ENCODE results near the gene ACVR1B. TPM values are rescaled to one million over a fixed set of nuclear protein-coding genes. Genes with fewer than 3 reads are reported as not detected.
A peak's percentile ranks its signal among the peaks of the same experiment; 100 is the strongest.

Gene ACVR1B
- total RNA-seq, 1 donor from 2014 or later, result 23.6 TPM

- no peak for DNase-seq (ENCODE audit: extremely low spot score in 2 of 2)
Measured at GRCh38 chr12:51926064-51926632, 25.4 kb upstream of the ACVR1B start.

GRCh38 chr12:51926718-51927117, 24.8 kb upstream of the ACVR1B start:
- Histone ChIP-seq H3K36me3 (no peaks in the 10 kb centered on the region), H3K4me1 (peaks cover 25% of the 10 kb centered on the region), H3K4me3 (no peak overlapping the region), H3K9me3 (no peaks in the 10 kb centered on the region), H3K27ac (no peak overlapping the region), H3K27me3 (no peaks in the 10 kb centered on the region)
- peak in 2 of 3 experiments; percentile 38 to 53 for TF ChIP-seq CTCF (IDR thresholded peaks at IDR 0.05)
- peak in 1 of 2 donors; percentile 12 for TF ChIP-seq POLR2AphosphoS5 (IDR thresholded peaks at IDR 0.05; ENCODE audit: insufficient read depth in 1 of 2, low read depth in 1 of 2)
- TF ChIP-seq POLR2A (IDR thresholded peaks at IDR 0.05), result no peak
- DNase-seq (ENCODE audit: extremely low spot score in 2 of 2), result no peak
- intact Hi-C loops (cut with DNase I), result no loop called here

More at GRCh38 chr12:51926064-51926632, 25.4 kb upstream of the ACVR1B start:
- Histone ChIP-seq H3K4me3 (no peak overlapping the region), H3K4me1 (peaks cover 25% of the 10 kb centered on the region), H3K36me3 (no peaks in the 10 kb centered on the region), H3K9me3 (no peaks in the 10 kb centered on the region), H3K27ac (no peak overlapping the region), H3K27me3 (no peaks in the 10 kb centered on the region)
- intact Hi-C loops (cut with DNase I), result no loop called here
- TF ChIP-seq POLR2A (IDR thresholded peaks at IDR 0.05) (no peak), CTCF (IDR thresholded peaks at IDR 0.05) (no peak), POLR2AphosphoS5 (IDR thresholded peaks at IDR 0.05; ENCODE audit: insufficient read depth in 1 of 2, low read depth in 1 of 2) (no peak)

- Histone ChIP-seq H3K9me3 (no peaks in the 10 kb centered on the region), H3K27ac (no peak overlapping the region), H3K27me3 (no peaks in the 10 kb centered on the region), H3K4me1 (no peaks in the 10 kb centered on the region), H3K36me3 (no peaks in the 10 kb centered on the region), H3K4me3 (no peak overlapping the region)
- intact Hi-C loops (cut with DNase I), result no loop called here
- TF ChIP-seq POLR2A (IDR thresholded peaks at IDR 0.05) (no peak), POLR2AphosphoS5 (IDR thresholded peaks at IDR 0.05; ENCODE audit: insufficient read depth in 1 of 2, low read depth in 1 of 2) (no peak), CTCF (IDR thresholded peaks at IDR 0.05) (no peak)
- DNase-seq (ENCODE audit: extremely low spot score in 2 of 2), result no peak
Measured at GRCh38 chr12:51932218-51933076, 19.1 kb upstream of the ACVR1B start.

GRCh38 chr12:51934080-51934479, 17.4 kb upstream of the ACVR1B start:
- H3K27ac ChIP-seq, result no peak overlapping the region
- H3K4me3 ChIP-seq, result no peak overlapping the region
- TF ChIP-seq POLR2AphosphoS5 (IDR thresholded peaks at IDR 0.05; ENCODE audit: insufficient read depth in 1 of 2, low read depth in 1 of 2), result no peak
- no peak for TF ChIP-seq CTCF (IDR thresholded peaks at IDR 0.05)
- TF ChIP-seq POLR2A (IDR thresholded peaks at IDR 0.05), result no peak
- H3K27me3 ChIP-seq, result no peaks in the 10 kb centered on the region
- H3K9me3 ChIP-seq, result no peaks in the 10 kb centered on the region
- DNase-seq (ENCODE audit: extremely low spot score in 2 of 2), result no peak
- H3K4me1 ChIP-seq, result no peaks in the 10 kb centered on the region
- H3K36me3 ChIP-seq, result no peaks in the 10 kb centered on the region
- intact Hi-C loops (cut with DNase I), result no loop called here

GRCh38 chr12:51937926-51938325, 13.6 kb upstream of the ACVR1B start:
- H3K36me3 ChIP-seq, result no peaks in the 10 kb centered on the region
- H3K27ac ChIP-seq, result no peak overlapping the region
- no peak for TF ChIP-seq CTCF (IDR thresholded peaks at IDR 0.05)
- no peak for TF ChIP-seq POLR2A (IDR thresholded peaks at IDR 0.05)
- no peak for TF ChIP-seq POLR2AphosphoS5 (IDR thresholded peaks at IDR 0.05; ENCODE audit: insufficient read depth in 1 of 2, low read depth in 1 of 2)
- H3K27me3 ChIP-seq, result no peaks in the 10 kb centered on the region
- DNase-seq (ENCODE audit: extremely low spot score in 2 of 2), result no peak
- no peak overlapping the region for H3K4me3 ChIP-seq
- no peaks in the 10 kb centered on the region for H3K9me3 ChIP-seq
- intact Hi-C loops (cut with DNase I), result no loop called here
- H3K4me1 ChIP-seq, result peaks cover 20% of the 10 kb centered on the region

Data from vagina (tissue), 2 donors.